Astrocyte (in vitro differentiated cells and primary cell): Measurements from ENCODE around the gene TDG. TPM values are rescaled to one million over a fixed set of nuclear protein-coding genes. Genes with fewer than 3 reads are reported as not detected.
A peak's percentile ranks its signal among the peaks of the same experiment; 100 is the strongest.

ENCODE experiments used
- DNase-seq: peaks from one replicate; pipeline ENCODE4 v3.0.0-alpha.2; 2010; ENCODE audit warnings: low read depth
- FAIRE-seq: peaks from 2 replicates; lab custom pipeline; 2011; peaks lifted over from hg19 to GRCh38; lab: Jason Lieb, UNC
- H2AFZ ChIP-seq: 2 replicates; pipeline ENCODE4 v1.6.0; 2012; ENCODE audit warnings: low read depth, low read length, inconsistent platforms
- H3K27ac ChIP-seq: 2 replicates; pipeline ENCODE4 v1.5.1; 2011; ENCODE audit warnings: low read depth, low read length, inconsistent platforms
- H3K27me3 ChIP-seq: 2 replicates; pipeline ENCODE4 v1.6.0; 2011; ENCODE audit warnings: low read length, inconsistent platforms; ENCODE audit not compliant: insufficient read depth
- H3K36me3 ChIP-seq: 2 replicates; pipeline ENCODE4 v1.5.1; 2011; ENCODE audit warnings: low read length, inconsistent platforms; ENCODE audit not compliant: insufficient read depth
- H3K4me1 ChIP-seq: 2 replicates; pipeline ENCODE4 v1.5.1; 2011; ENCODE audit warnings: low read length, inconsistent platforms; ENCODE audit not compliant: insufficient read depth
- H3K4me2 ChIP-seq: 2 replicates; pipeline ENCODE4 v1.6.0; 2012; ENCODE audit warnings: low read length, inconsistent platforms
- H3K4me3 ChIP-seq: 2 replicates; pipeline ENCODE4 v1.5.1; 2011; ENCODE audit warnings: low read depth, mild to moderate bottlenecking, low read length, inconsistent platforms; ENCODE audit not compliant: insufficient read depth
- H3K79me2 ChIP-seq: 2 replicates; pipeline ENCODE4 v1.6.0; 2012; ENCODE audit warnings: mild to moderate bottlenecking, low read length, inconsistent platforms; ENCODE audit not compliant: insufficient read depth
- H3K9ac ChIP-seq: 2 replicates; pipeline ENCODE4 v1.6.0; 2012; ENCODE audit warnings: mild to moderate bottlenecking, low read length, inconsistent platforms
- H3K9me3 ChIP-seq: 2 replicates; pipeline ENCODE4 v1.5.1; 2012; ENCODE audit warnings: low read depth, mild to moderate bottlenecking, low read length, inconsistent platforms; ENCODE audit not compliant: insufficient read depth
- H4K20me1 ChIP-seq: 2 replicates; pipeline ENCODE4 v1.6.0; 2012; ENCODE audit warnings: low read length, inconsistent platforms; ENCODE audit not compliant: insufficient read depth
- H3K27ac Mint-ChIP-seq: one replicate; pipeline ENCODE4 v1.8.0; 2021; ENCODE audit warnings: mild to moderate bottlenecking, mixed read lengths; ENCODE audit not compliant: unreplicated experiment
- H3K27me3 Mint-ChIP-seq: one replicate; pipeline ENCODE4 v1.8.0; 2021; ENCODE audit warnings: low read depth, mixed read lengths; ENCODE audit not compliant: unreplicated experiment
- H3K36me3 Mint-ChIP-seq: one replicate; pipeline ENCODE4 v1.8.0; 2021; ENCODE audit warnings: low read depth, mixed read lengths; ENCODE audit not compliant: unreplicated experiment
- H3K4me1 Mint-ChIP-seq: one replicate; pipeline ENCODE4 v1.8.0; 2021; ENCODE audit warnings: low read depth, mixed read lengths; ENCODE audit not compliant: unreplicated experiment
- H3K4me3 Mint-ChIP-seq: one replicate; pipeline ENCODE4 v1.8.0; 2021; ENCODE audit warnings: mild to moderate bottlenecking, moderate library complexity, mixed read lengths; ENCODE audit not compliant: unreplicated experiment
- H3K9me3 Mint-ChIP-seq: one replicate; pipeline ENCODE4 v1.8.0; 2021; ENCODE audit warnings: mild to moderate bottlenecking, mixed read lengths; ENCODE audit not compliant: unreplicated experiment
- CTCF ChIP-seq: IDR thresholded peaks from 2 replicates; pipeline ENCODE4 v1.5.1; 2011; ENCODE audit warnings: low read depth, mild to moderate bottlenecking, inconsistent platforms, low read length, moderate library complexity; ENCODE audit not compliant: insufficient read depth
- EZH2 ChIP-seq: IDR thresholded peaks from 2 replicates; pipeline ENCODE4 v1.6.1; 2012; ENCODE audit warnings: mild to moderate bottlenecking, low read length, inconsistent platforms; ENCODE audit not compliant: insufficient read depth
- total RNA-seq: library from RNA; stranded (reverse); gene quantifications from 2 replicates; pipeline ENCODE4 v1.2.1, GENCODE V29; 2021

Gene TDG
- total RNA-seq, 1 donor from 2014 or later = 49.7 TPM

GRCh38 chr12:103955811-103956508, 9.7 kb upstream of the TDG start:
- H3K4me1 ChIP-seq = peaks cover 17% of the 10 kb centered on the region
- Mint-ChIP-seq H3K36me3 (peaks cover 2% of the 10 kb centered on the region), H3K27me3 (no peaks in the 10 kb centered on the region), H3K9me3 (no peaks in the 10 kb centered on the region), H3K4me3 (peak overlapping the region; percentile 92), H3K4me1 (peaks cover 16% of the 10 kb centered on the region), H3K27ac (peak overlapping the region; percentile 99)
- H3K9ac ChIP-seq = peak overlapping the region; percentile 90
- H3K79me2 ChIP-seq = peaks cover 54% of the 10 kb centered on the region
- no peaks in the 10 kb centered on the region for H3K27me3 ChIP-seq
- H3K4me3 ChIP-seq = peak overlapping the region; percentile 86
- peaks cover 15% of the 10 kb centered on the region for H4K20me1 ChIP-seq
- H3K36me3 ChIP-seq = peaks cover 29% of the 10 kb centered on the region
- peak overlapping the region; percentile 97 for H2AFZ ChIP-seq
- TF ChIP-seq CTCF (no peak), EZH2 (no peak)
- no peaks in the 10 kb centered on the region for H3K9me3 ChIP-seq
- DNase-seq (peak; percentile 53), FAIRE-seq (no peak)
- H3K4me2 ChIP-seq = peak overlapping the region; percentile 95
- H3K27ac ChIP-seq = peak overlapping the region; percentile 84

- no peaks in the 10 kb centered on the region for H3K9me3 ChIP-seq
- H3K4me1 Mint-ChIP-seq = peaks cover 16% of the 10 kb centered on the region
- H3K27me3 ChIP-seq = no peaks in the 10 kb centered on the region
- H3K4me2 ChIP-seq = peak overlapping the region; percentile 95
- peak overlapping the region; percentile 92 for H3K4me3 Mint-ChIP-seq
- H4K20me1 ChIP-seq = peaks cover 15% of the 10 kb centered on the region
- H3K9ac ChIP-seq = peak overlapping the region; percentile 90
- peak overlapping the region; percentile 84 for H3K27ac ChIP-seq
- TF ChIP-seq CTCF (no peak), EZH2 (no peak)
- peaks cover 17% of the 10 kb centered on the region for H3K4me1 ChIP-seq
- peaks cover 24% of the 10 kb centered on the region for H3K36me3 ChIP-seq
- H3K27ac Mint-ChIP-seq = peak overlapping the region; percentile 99
- H3K4me3 ChIP-seq = peak overlapping the region; percentile 86
- H3K79me2 ChIP-seq = peaks cover 51% of the 10 kb centered on the region
- FAIRE-seq = no peak
- no peaks in the 10 kb centered on the region for H3K9me3 Mint-ChIP-seq
- peaks cover 2% of the 10 kb centered on the region for H3K36me3 Mint-ChIP-seq
- DNase-seq = peak; percentile 9
- H3K27me3 Mint-ChIP-seq = no peaks in the 10 kb centered on the region
- peak overlapping the region; percentile 97 for H2AFZ ChIP-seq
Observed at GRCh38 chr12:103956509-103957027, 9.1 kb upstream of the TDG start.
